HG03045 (cell line): Measurements from ENCODE around the gene TMEM198.

Experiments
- ATAC-seq: cut with Tn5 transposase; IDR thresholded peaks from one replicate; pipeline ENCODE4 v1.9.1; 2021; ENCODE audit warnings: mild to moderate bottlenecking, moderate library complexity; ENCODE audit not compliant: unreplicated experiment

TMEM198 gene

DNA sequence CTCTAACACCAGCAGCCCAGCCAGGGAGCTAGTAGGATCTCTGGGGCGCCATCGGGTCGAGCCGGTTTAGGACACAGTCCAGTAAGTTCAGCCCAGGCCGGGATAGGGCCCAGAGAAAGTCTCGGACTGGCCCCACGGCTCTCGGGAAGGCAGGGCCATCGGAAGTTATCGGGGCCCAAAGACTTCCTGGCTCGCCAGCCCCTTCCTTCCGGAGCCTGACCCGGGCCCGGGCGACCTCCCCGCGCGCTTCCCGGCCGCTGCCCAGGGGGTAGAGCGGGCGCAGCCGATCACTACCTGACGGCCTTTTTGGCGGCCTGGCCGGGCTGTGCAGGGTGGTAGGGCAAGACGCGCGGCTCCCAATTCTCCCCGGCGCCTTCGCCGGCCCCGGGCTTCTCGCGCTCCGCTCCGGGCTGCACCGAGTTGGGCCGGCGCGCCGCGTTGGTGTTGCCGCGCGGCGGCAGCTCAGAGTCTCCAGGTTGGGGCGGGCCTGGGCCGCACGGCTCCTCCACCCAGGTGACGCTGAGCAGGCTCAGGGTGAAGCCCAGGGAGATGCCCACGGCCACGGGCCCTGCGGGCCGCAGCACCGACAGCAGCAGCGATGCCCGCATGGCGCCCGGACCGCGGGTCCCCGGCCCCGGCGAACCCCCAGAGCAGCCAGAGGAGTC is 765 bp upstream of the TMEM198 start:
- peak; percentile 42 for ATAC-seq

DNA sequence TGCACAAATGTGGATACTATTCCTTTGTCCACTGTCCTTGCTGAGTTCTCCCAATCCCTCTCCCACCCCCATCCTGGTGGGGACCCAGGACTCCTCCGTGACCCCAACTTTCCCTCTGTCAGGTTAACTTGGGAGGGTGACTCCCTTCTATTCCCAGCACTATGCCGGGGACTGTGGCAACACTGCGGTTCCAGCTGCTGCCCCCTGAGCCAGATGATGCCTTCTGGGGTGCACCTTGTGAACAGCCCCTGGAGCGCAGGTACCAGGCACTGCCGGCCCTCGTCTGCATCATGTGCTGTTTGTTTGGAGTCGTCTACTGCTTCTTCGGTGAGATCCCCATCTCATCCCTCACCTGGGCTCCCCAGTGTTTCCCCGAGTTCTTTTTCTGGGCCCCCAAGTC is 739 bp downstream of the TMEM198 start:
- ATAC-seq = no peak

DNA sequence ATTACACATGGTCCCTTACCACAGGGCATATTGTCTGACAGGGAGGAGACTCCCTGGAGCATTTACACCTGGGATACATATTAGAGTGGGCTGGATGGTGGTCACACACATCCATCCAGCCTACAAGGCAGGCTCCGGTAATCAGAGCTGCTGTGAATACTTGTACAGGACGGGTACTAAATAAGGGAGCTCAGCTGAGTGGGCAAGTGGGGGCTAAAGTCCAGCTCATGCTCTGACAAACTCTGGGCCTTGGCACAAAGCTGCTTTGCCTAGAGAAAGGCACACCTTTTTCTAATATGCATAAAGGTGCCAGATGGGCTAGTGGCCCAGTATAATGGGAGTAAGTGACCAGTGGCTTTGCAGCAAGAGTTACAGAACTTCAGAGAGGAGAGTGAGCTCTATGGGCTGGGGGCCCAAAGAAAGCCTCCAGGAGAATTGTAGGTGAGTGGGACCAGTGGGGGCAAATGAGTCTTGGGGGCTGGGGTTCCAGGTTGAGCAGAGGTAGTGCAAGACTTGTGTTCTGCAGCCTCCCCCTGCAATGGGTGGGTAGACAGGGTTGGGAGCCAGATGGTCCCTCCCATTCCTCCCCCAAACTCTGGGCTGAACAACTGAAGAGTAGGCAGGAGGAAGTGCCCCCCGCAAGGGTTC is 1.6 kb downstream of the TMEM198 start:
- ATAC-seq = no peak

DNA sequence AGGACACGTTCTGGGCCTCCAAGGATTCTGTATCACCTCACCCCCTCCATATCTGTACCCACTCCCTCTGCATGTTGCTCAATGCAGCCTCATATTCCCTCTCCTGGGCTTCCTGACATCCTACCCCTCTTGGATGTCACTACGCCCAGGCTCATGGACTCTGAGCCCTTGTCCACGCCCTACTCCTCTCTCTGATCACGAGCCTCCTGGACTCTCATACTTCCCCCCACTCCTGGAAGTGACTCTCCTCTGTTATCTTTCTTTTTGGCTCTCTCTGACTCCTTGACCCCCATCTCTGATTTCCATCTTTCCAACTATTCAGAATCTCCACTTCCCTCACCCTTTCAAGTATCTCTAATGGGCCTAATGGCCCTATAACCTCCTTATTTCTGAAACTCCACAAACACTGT is 2.1 kb downstream of the TMEM198 start:
- ATAC-seq = no peak

DNA sequence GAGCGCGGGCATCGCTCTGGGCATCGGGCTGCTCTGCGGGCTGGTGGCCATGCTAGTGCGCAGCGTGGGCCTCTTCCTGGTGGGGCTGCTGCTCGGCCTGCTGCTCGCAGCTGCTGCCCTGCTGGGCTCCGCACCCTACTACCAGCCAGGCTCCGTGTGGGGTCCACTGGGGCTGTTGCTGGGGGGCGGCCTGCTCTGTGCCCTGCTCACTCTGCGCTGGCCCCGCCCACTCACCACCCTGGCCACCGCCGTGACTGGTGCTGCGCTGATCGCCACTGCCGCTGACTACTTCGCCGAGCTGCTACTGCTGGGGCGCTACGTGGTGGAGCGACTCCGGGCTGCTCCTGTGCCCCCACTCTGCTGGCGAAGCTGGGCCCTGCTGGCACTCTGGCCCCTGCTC is 3.8 kb downstream of the TMEM198 start:
- ATAC-seq = no peak

DNA sequence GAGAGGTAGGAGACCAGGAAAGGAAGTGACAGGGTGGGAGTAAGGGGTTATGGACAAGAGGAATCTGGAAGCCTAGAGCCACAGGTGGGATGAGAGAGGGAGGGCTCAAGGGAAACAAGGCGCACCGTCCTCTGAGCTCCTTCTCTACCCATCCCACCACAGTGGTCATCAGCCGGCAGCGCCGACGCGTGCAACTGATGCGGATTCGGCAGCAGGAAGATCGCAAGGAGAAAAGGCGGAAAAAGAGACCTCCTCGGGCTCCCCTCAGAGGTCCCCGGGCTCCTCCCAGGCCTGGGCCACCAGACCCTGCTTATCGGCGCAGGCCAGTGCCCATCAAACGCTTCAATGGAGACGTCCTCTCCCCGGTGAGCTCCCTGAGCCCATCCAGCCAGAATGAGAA is 5.2 kb downstream of the TMEM198 start:
- ATAC-seq = no peak

DNA sequence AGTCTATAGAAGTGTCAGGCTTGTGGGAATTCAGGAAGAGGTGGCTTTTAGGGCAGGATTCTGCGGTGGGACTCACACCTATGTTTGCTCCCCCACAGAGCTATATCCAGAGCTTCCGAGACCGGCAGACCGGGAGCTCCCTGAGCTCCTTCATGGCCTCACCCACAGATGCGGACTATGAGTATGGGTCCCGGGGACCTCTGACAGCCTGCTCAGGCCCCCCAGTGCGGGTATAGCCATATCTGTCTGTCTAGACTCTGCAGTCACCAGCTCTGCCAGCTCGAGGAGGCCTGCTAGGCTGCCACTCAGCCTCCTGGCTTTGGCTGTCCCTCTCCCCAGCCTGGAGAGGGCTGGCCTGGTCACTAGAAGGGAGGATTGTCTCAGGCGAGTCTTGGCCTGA is 5.8 kb downstream of the TMEM198 start:
- no peak for ATAC-seq

DNA sequence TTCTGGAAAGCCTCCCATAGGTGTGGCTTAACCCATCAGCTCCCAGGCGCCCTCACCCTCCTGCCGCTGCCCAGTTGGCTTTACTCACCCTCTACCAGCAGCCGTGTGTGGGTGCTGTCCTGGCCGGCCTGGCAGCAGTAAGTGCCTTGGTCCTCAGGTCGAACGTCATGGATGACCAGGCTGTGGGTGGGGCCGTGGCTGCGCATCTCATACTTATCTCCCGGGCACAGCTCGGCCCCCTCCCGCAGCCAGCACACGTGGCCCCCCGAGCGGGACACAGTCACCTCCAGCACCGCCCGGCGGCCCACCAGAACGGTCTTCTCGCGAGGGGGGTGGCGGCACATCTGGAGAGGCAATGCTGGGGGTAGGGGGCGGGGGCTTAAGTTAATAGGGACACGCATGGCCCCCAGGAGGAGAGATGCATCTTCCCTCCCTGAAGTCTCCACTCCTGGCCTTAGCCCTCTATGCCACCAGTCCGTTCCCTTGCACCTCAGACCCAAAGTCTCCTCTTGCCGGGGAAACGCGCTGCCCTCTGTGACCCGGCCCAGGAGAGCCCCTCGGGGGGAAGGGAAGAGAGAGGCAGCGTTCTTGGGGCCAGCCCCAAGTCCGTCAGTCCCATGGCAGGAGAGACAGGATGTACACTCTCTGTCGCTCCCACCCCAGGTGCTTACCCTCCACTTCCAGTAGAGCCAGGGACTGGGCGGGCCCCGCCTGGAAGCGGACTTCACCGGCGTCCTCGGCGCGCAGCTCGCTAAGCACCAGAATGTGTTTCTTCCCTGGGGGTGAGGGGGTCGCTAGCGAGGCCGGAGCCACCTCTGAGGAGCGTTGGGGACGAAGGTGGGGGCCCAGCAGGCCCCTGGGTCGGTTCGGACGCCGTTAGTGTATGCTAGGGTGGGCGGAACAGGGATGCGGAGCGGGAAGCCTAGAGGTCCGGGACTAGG is 7.9 kb downstream of the TMEM198 start:
- peak; percentile 14 for ATAC-seq

DNA sequence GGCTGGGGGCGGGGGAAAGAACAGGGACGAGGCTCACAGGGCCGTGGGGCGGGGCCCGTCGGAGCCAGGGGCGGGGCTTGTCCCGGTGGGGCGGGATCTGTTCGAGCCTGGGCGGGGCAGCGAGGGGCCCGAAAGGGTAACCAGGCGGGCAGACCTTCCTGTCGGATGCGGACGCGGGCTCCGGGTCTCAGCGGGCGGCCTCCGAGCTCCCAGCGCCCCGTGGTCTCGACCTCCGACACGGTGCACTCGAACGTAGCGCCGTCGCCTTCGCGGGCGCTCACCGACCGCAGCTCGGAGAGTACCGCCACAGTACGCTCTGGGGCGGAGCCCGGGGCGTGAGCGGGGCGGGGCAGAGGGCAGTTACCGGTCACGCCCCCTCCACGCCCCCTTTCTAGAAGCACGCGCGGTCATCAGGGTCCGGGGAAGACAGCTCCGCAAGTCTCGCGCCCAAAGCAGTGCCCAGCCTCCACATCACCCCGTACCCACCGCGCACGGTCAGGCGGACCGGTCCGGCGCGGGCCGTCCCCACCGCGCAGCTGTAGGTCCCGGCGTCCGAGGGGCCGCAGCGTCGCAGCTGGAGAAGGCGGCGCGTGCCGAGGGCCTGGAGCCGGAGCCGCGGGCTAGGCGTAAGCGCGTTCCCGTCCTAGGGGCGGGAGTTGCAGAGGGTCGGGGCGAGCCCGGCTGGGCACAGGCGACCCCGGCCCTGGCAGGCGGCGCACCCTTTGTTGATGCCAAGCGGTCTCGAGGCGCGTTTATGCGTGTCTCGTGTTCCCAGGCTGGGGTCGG is 8.7 kb downstream of the TMEM198 start:
- ATAC-seq = peak; percentile 90

DNA sequence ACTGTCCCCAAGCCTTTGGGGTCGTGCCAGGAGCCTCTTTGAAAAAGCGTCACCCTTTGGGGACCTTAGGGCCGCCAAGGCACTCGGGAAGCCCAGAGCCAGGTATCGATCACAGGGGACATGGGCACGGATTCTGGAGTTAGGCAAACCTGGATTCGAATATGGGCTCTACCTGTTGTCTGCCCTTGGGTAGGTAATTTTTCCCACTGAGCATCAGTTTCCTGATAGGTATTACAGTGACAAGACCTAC is 9.3 kb downstream of the TMEM198 start:
- no peak for ATAC-seq

DNA sequence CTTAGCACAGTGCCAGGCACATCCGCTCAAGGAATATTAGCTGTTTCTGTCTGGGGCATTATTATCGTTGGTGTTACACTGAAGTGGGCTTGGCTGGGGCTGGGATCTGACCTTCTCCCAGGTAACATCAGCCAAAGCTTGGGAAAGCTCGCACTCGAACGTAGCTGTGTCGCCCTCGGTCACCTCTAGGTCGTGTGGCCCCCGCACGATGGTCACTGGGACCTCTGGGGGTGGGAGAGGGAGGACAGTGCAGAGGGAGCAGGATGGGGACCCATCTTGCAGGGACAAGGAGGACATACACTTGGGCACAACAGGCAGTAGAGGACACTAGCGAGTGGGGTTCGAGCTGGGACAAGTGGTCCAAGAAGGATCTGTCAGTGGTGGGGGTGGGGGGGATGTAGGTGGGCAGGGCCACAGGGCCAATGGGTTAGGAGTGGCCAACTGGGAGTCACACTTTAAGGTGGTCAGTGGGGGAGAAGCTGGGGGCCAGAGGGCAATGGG is 9.7 kb downstream of the TMEM198 start:
- no peak for ATAC-seq

DNA sequence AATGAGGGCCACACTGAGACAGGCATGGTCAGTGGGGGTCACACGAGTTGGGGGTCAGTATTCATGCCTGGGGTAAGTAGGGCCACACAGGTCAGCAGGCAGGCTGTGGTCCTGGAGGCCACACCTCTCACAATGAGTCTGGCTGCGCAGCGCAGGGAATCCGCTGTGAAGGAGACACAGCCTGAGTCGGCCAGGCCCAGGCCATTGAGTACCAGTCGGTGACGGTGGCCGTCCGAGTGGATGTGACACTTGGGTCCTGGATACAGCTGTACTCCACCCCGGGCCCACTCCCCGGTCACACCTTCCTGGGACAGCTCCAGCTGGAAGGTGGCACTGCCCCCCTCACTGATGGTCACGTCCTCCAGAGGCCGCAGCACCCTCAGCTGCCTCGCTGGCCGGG is 10.5 kb downstream of the TMEM198 start:
- ATAC-seq = no peak

DNA sequence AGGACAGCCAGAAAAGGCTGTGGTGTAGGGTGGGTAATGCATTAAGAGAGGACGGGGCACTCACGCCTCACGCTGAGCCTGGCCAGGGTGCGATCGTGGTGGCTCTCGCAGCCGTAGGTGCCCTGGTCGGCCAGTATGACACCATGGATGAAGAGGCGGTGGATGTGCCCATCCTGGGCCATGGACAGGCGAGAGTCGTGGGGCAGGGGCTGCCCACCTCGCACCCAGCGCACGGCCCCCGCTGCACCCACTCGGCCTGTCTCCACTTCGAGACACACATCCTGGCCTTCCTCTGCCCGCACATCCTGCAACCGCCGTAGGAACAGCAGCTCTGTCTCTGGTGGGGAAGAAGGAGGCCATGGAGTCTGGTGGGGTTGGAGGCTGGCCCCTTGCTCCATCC is 12.1 kb downstream of the TMEM198 start:
- ATAC-seq = no peak

DNA sequence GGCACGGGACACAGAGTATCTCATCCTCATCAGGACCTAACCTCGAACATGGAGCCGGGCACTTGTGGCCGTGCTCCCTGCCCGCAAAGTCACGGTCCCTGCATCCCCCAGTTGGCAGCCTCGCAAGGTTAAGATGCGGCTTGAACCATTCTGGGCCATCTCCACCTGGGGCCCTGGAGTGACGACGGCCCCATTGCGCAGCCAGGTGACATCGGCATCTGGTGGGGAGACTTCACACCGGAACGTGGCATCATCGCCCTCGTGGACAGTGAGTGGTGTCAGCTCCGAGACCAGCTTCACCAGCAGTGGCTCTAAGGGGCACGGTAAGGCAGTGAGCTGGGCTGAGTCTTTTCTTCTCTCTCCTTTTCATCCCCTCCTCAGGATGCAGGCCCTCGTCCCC is 12.6 kb downstream of the TMEM198 start:
- ATAC-seq = no peak

DNA sequence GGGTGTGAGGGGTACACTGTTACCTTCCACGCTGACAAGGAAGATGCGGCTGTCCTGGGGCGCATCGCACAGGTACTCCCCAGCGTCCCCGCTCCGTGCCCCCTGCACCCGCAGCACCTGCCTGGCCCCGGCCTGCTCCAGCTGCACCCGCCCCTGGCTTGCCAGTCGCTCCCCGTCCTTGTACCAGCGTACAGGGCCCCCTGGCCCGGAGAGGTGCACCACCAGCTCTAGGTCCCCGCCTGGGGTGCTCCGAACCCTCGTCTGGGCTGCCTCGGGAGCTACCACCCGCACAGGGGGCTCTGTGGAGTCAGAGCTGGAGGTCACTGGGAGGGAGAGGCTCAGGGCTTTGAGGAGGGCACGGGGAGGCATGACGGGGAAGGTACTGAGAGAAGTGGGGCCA is 13.5 kb downstream of the TMEM198 start:
- no peak for ATAC-seq

DNA sequence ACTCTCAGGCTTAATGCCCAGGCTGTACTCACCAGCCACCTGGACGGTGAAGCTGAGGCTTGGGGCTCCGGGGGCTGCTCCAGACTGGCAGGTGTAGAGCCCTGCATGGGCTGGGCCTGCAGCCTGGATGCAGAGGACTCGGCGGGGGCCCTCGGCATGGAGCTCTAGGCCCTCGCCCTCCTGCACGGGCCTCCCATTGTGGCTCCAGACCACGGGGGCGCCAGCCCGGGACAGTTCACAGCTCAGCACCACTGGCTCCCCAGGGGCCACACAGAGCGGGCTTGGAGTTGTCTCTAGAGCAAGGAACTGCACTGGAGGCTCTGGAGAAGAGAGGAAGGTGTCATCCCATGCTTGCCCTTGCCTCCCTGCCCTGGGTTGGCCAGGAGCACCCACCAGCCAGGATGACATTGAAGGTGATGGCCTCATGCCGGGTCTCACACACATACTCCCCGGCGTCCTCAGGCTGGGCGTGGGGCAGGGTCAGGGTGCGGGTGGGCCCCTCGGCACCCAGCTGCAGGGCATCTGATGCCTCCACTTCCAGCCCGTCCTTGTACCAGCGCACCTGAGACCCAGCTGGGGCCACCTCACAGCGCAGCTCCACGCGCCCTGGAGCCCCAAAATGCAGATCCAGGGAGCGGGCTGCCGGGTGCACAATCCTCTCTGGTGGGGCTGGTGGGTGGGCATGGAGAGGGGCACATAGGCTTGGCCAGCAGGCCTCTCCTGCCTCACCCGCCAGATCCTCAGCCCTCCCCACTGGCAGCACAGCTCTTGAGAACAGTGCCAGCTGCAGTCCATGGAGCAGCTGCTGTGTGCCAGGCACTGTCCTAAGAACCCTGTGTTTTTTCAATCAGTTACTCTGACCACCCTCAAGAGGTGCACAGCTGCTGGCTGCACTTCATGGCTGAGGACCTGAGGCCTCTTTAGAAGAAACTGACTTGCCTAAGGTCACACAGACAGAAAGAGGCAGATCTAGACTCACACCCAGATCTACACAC is 14.3 kb downstream of the TMEM198 start:
- ATAC-seq = no peak

DNA sequence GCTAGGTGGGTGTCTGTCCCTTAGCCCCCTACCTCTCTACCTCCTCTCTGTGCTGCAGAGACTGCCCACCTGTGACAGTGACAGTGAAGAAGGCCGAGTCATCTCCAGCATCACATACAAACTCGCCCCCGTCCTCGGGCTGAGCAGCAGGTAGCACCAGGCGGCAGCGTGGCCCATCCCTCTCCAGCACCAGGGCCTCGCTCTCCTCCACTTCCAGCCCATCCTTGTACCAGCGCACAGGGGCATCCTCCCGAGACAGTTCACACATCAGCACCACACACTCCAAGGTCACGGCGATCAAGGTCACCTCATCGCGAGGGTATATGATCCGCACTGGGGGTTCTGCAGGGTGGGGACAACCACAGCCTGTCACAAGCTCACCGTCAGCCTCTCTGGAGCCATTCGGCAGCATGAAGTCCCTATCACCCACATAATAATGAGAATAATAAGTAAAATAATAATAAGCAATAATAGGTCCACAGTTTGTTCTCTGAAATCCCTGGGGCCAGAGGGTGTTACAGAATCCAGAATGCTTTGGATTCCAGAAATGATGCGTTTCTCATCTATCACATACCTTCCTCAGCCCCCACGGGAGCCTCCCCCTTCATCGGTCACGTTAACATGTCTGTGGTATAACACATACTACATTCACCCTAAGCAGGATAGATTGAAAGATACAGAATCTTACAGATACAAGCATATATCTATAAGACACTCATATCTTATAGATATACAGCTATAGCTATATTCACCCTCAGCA is 15.5 kb downstream of the TMEM198 start:
- no peak for ATAC-seq

DNA sequence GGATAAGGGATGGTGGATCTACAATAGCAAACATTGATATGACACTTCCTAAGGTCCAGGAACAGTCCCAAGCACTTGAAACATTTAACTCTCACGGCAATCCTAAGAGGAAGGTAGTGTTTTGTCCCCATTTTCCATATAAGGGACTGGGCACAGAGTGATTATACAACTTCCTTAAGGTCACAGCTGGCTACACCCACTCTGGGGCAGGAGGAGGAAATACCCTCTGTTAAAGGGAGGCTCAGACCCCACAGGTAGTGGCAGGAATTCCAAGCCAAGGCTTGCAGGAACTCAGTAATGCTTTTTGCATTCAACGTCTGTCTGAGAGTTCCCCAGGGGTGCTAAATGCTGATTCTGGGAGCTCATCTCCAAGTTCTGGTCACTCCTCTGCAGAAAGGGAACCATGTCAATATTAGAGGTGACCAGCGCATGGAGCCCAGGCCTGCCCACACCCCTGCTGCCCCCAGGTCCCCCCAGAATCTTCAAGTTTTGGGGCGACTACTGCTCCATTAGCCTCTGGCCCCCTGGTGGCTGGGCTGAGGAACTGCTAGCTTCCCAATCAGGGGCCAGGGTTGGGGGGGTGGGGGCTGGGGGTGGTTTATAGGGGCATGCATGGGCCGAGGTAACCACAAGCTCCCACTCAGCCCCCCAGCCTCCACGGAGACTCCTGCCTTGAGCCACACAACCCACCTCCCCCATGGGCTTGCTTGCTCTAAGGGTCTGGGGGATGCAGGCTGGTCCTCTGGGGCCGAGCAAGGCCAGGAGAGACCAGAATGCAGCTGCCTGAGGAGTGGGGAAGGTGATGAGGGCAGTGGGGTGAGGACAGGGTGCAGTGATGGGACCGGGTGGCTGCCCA is 16.4 kb downstream of the TMEM198 start:
- ATAC-seq = no peak

DNA sequence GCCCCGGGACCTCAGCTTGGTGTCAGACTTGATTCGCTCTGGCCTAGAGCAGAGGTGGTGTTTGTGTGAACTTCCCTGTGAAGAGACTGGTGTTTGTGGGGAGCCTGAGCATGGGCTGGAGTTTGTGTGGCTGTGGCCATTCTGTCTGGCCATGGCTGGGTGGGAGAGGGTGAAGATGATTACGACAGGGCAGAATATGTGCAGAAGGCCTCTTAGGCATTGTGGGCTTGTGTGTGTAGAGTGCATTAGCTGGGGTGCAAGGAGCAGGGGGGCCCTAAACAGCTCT is 17.0 kb downstream of the TMEM198 start:
- ATAC-seq = no peak
